Ovary (tissue), 9 donors: ENCODE data around the gene FALEC. TPM values are rescaled to one million over a fixed set of nuclear protein-coding genes. Genes with fewer than 3 reads are reported as not detected.

Experiments used
- DNase-seq, 5 donors: peaks; one replicate each; pipeline ENCODE4 v3.0.0-alpha.2; 2019 to 2020
- H3K27ac ChIP-seq, 2 donors: fragments of 200-600 bp; one replicate each; pipeline versions ENCODE4 v1.5.1 to v1.8.0; 2019 to 2022
- H3K27me3 ChIP-seq: fragments of 200-600 bp; one replicate; pipeline ENCODE4 v1.8.0; 2022
- H3K36me3 ChIP-seq: fragments of 200-600 bp; sonication (generic); one replicate; pipeline ENCODE4 v1.5.1; 2019
- H3K4me1 ChIP-seq: one replicate; pipeline ENCODE4 v1.8.1; 2013; ENCODE audit warnings: mild to moderate bottlenecking, moderate library complexity; ENCODE audit not compliant: insufficient read depth
- H3K4me3 ChIP-seq: fragments of 200-600 bp; sonication (generic); one replicate; pipeline ENCODE4 v1.5.1; 2017
- H3K9me3 ChIP-seq, 2 donors: fragments of 200-600 bp in 1 of 2; sonication (generic) in 1 of 2; one replicate each; pipeline versions ENCODE4 v1.5.1 to v1.8.1; 2013 to 2019; ENCODE audit warnings: mild to moderate bottlenecking in 1 of 2, moderate library complexity in 1 of 2
- EP300 ChIP-seq: sonication (generic); formaldehyde crosslinking; IDR thresholded peaks from one replicate; pipeline ENCODE4 v1.6.1; 2017; ENCODE audit warnings: antibody characterized with exemption
- POLR2A ChIP-seq: fragments of 450-650 bp; IDR thresholded peaks from one replicate; pipeline ENCODE4 v1.6.1; 2017; ENCODE audit warnings: antibody characterized with exemption, mild to moderate bottlenecking, moderate library complexity
- WGBS, 3 donors: extraction: QIAGEN DNeasy Blood & Tissue Kit in 1 of 3; methylation state at CpG; one replicate each; pipeline versions ENCODE4 v1.1.5 to v1.1.7; 2013 to 2017; 5-methylcytosine and 5-hydroxymethylcytosine counted together
- intact Hi-C, 4 donors: fragments of 100-400 bp; cut with DNase I; formaldehyde crosslinking; loops; one replicate each; pipeline versions ENCODE4 v1.11.0 to v1.15.1; 2022 to 2023
- polyA plus RNA-seq, 2 donors: library from polyadenylated mRNA; stranded (reverse); fragments of 200-250 nt in 1 of 2; fragments of 350-450 nt in 1 of 2; fragmentation: Illumina TruSeq in 1 of 2; extraction: RNeasy Lipid Tissue Mini Kit (QIAGEN cat#74804) in 1 of 2; gene quantifications; one replicate each; pipeline ENCODE4 v1.2.3, GENCODE V29; 2013 to 2014
- total RNA-seq, 7 donors: library from RNA; depleted of rRNA in 2 of 7; stranded (reverse); fragments of >200 nt in 2 of 7; fragmentation: NEBNext Ultra II Directional in 3 of 7; extraction: Animal tissue kit (Norgen Biotek cat#: 25700) in 3 of 7; gene quantifications; one replicate each; pipeline versions ENCODE4 v1.1.0 to v1.2.4, GENCODE V29; 2016 to 2023
- TF ChIP-seq, protein P1 (sequence below), 3 donors: fragments of 450-650 bp in 2 of 3; fragments of 200-600 bp in 1 of 3; IDR thresholded peaks; one replicate each; pipeline versions ENCODE4 v1.5.1 to v1.8.0; 2016 to 2022; ENCODE audit warnings: antibody characterized with exemption in 3 of 3, mild to moderate bottlenecking in 1 of 3
- donor health status: DM: no; HTN: no; CAD: no; lungs with moderate emphysema.
- donor health status: DM: no; HTN: no; CAD: no.
- donor health status: Bipolar disorder and iron deficiency.
- donor health status: DM: yes; HTN: yes; CAD: no.
- donor health status: DM: no; HTN: no; CAD: no.
- donor health status: DM: yes; HTN: yes; CAD: no.

Gene FALEC
- total and polyA plus RNA-seq, 9 donors: 0.51 to 1.7 (median 0.77) TPM; not detected in 5

DNA sequence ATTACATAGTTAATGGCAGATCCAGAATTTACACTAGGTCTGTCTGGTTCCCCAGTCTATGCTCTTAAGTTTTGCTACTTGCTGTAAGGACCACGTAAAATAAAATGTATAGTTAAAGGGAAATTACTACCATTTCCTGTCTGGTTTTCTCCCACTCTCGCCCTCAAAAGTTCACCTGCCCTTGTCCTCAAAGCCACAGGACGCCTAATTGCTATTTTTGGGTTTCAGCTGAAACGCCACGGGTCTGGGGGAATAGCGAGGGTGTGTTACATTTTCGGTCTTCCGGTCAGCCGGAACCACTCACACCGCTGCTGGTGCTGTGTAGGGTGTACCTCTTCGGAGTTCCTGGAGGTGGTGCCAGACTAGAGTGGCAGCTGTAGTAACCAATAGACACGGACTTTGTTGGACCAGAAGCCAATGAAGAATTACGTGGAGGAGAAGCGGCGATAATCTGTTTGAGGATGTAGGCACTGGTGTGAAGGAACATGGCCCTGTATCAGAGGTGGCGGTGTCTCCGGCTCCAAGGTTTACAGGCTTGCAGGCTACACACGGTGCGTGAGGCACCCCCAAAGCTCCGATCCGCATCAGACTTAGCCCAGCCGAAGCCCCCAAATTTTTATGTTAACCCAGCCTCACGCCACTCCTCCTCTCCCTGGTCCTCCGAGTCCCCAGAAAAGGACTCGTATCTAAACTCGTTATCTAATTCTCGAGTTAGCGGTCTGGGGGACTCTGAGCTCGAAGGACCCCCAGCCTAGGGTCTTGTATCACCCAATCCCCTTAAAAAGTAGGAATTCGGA is 28.4 kb upstream of the FALEC start, which contains the start of gene TARS2:
Gene TARS2, plus strand, starts transcription at position 454 of the 797 bp plus-strand sequence. Its CDS starts 32 bp downstream, at position 486.
- H3K27ac ChIP-seq: peak within 1 kb of the TSS in 1 of 2 donors; percentile 9
- peak within 1 kb of the TSS; percentile 61 for H3K4me3 ChIP-seq
- DNase-seq: peak; percentile 91 to 98 (median 93)
- no peaks in the 10 kb centered on the region for H3K9me3 ChIP-seq
- intact Hi-C loops: no loop called here
- TF ChIP-seq EP300 (no peak), POLR2A (peak; percentile 25)
- TF ChIP-seq, protein P1, sequence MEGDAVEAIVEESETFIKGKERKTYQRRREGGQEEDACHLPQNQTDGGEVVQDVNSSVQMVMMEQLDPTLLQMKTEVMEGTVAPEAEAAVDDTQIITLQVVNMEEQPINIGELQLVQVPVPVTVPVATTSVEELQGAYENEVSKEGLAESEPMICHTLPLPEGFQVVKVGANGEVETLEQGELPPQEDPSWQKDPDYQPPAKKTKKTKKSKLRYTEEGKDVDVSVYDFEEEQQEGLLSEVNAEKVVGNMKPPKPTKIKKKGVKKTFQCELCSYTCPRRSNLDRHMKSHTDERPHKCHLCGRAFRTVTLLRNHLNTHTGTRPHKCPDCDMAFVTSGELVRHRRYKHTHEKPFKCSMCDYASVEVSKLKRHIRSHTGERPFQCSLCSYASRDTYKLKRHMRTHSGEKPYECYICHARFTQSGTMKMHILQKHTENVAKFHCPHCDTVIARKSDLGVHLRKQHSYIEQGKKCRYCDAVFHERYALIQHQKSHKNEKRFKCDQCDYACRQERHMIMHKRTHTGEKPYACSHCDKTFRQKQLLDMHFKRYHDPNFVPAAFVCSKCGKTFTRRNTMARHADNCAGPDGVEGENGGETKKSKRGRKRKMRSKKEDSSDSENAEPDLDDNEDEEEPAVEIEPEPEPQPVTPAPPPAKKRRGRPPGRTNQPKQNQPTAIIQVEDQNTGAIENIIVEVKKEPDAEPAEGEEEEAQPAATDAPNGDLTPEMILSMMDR (IDR thresholded peaks at IDR 0.05): peak in 2 of 3 donors; percentile 68 to 78
- no peaks in the 10 kb centered on the region for H3K36me3 ChIP-seq
- H3K4me1 ChIP-seq: peaks cover 6% of the 10 kb centered on the region
- 0 to 1% (median 0%) methylated on average over 30 of the region's 30 CpGs for WGBS, 3 donors
- no peaks in the 10 kb centered on the region for H3K27me3 ChIP-seq

DNA sequence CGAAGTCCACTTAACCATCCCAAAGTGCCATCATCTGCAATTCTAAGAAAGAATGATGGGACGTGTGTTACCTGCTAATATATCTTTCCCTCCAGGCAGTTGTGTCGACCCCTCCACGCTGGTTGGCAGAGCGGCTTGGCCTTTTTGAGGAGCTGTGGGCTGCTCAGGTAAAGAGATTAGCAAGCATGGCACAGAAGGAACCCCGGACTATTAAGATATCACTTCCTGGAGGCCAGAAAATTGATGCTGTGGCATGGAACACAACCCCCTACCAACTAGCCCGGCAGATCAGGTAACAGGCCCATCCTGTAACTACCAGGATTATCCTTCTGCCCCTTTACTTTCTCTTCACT is 27.8 kb upstream of the FALEC start:
- no peak for TF ChIP-seq EP300
- TF ChIP-seq POLR2A: no peak
- TF ChIP-seq, protein P1 (IDR thresholded peaks at IDR 0.05): no peak
- Histone ChIP-seq H3K4me1 (peaks cover 6% of the 10 kb centered on the region), H3K36me3 (no peaks in the 10 kb centered on the region), H3K27me3 (no peaks in the 10 kb centered on the region), H3K9me3 (no peaks in the 10 kb centered on the region), H3K4me3 (peak overlapping the region; percentile 61), H3K27ac (no peak overlapping the region)
- intact Hi-C loops: no loop called here
- 3 to 5% (median 3%) methylated on average over 7 of the region's 7 CpGs for WGBS, 3 donors
- DNase-seq: peak in 1 of 5 donors; percentile 24

DNA sequence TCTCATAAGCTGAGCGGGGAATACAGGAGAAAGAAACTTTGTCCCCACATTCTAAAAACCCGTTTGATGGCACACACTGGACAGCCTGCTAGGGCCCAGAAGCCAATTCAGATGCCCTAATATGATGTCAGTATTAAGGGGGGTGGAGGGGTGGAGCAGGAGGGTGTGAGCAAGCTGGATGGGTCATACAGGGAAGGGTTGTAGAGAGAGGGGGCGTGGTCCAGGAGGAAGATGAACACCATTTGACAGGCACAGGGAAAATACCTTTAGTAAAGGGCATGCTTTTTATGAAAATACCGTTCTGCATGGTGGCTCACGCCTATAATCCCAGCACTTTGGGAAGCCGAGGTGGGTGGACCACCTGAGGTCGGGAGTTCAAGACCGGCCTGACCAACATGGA is 22.4 kb upstream of the FALEC start:
- peak in 1 of 5 donors; percentile 4 for DNase-seq

DNA sequence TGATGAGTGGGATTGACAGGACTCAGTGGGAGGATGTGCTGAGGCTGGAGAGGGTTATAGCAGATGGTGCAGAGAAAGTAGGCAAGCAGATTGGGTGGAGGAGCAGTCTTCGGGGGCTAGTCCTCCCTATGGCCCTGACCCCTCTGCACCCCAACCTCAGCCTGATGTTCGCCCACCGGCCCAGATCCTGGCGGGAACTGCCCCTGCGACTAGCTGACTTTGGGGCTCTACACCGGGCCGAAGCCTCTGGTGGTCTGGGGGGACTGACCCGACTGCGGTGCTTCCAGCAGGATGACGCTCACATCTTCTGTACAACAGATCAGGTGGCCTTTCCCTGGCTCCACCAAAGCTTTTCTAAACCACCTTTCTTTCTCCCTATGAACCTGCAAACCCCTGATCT is 17.2 kb upstream of the FALEC start:
- intact Hi-C loops: no loop called here
- Histone ChIP-seq H3K27me3 (no peaks in the 10 kb centered on the region), H3K9me3 (no peaks in the 10 kb centered on the region), H3K4me1 (no peaks in the 10 kb centered on the region), H3K4me3 (no peak overlapping the region), H3K27ac (no peak overlapping the region), H3K36me3 (no peaks in the 10 kb centered on the region)
- DNase-seq: peak in 1 of 5 donors; percentile 25
- 89 to 96% (median 92%) methylated on average over 10 of the region's 10 CpGs for WGBS, 3 donors
- no peak for TF ChIP-seq EP300

More for the DNA sequence above, 22.4 kb upstream of the FALEC start:
- H3K9me3 ChIP-seq: no peaks in the 10 kb centered on the region
- H3K4me3 ChIP-seq: no peak overlapping the region
- TF ChIP-seq POLR2A (no peak), EP300 (no peak)
- TF ChIP-seq, protein P1 (IDR thresholded peaks at IDR 0.05): no peak
- H3K27me3 ChIP-seq: no peaks in the 10 kb centered on the region
- intact Hi-C loops: no loop called here
- WGBS, 3 donors: 92 to 97% (median 95%) methylated on average over 8 of the region's 8 CpGs
- H3K36me3 ChIP-seq: no peaks in the 10 kb centered on the region
- H3K4me1 ChIP-seq: peaks cover under 1% of the 10 kb centered on the region
- H3K27ac ChIP-seq: no peak overlapping the region

DNA sequence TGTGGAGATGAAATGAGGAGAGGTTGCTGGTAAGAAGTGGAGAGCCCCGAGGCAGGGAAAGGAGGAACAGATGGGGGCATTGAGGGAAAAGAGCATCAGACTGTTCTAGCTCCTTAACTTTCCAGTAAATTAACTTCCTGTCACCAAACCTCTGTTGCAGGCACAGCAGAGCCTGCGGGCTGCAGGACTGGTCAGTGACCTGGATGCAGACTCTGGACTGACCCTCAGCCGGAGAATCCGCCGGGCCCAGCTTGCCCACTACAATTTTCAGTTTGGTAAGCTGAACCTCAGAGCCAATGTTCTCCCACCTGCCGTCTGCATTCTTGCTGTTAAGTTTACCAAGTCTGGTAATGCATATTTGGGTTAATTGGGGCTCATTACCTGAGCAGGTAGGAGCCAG is 10.1 kb upstream of the FALEC start:
- WGBS, 3 donors: 88 to 92% (median 89%) methylated on average over 6 of the region's 6 CpGs
- no peak overlapping the region for H3K27ac ChIP-seq
- TF ChIP-seq POLR2A (no peak), EP300 (no peak)
- TF ChIP-seq, protein P1 (IDR thresholded peaks at IDR 0.05): no peak
- H3K4me1 ChIP-seq: no peaks in the 10 kb centered on the region
- DNase-seq: peak in 1 of 5 donors; percentile 18
- H3K9me3 ChIP-seq: no peaks in the 10 kb centered on the region
- H3K27me3 ChIP-seq: no peaks in the 10 kb centered on the region
- H3K4me3 ChIP-seq: no peak overlapping the region
- intact Hi-C loops: no loop called here
- H3K36me3 ChIP-seq: no peaks in the 10 kb centered on the region
